Endothelial cell of umbilical vein (primary cell): ENCODE results near the gene AKAP11. TPM values are rescaled to one million over a fixed set of nuclear protein-coding genes. Genes with fewer than 3 reads are reported as not detected.

ENCODE experiments used
- BruUV-seq: library from RNA; stranded (reverse); fragments of 400-500 nt; replicated peaks from 2 replicates; lab custom pipeline; 2021; lab: Mats Ljungman, UMichigan
- CTCF ChIA-PET: fragments of 300-600, 350-600 bp; sonication (Branson Sonifier 250); formaldehyde crosslinking; loops from one replicate; lab custom pipeline; 2021; ENCODE audit warnings: antibody characterized with exemption, inconsistent platforms; lab: Charles Lee
- POLR2A ChIA-PET: fragments of 300-600, 350-600 bp; sonication (Branson Sonifier 250); formaldehyde crosslinking; loops from one replicate; lab custom pipeline; 2021; ENCODE audit warnings: antibody characterized with exemption, inconsistent platforms; lab: Charles Lee
- DNase-seq: peaks from one replicate; pipeline ENCODE4 v3.0.0-alpha.2; 2011; ENCODE audit warnings: low read depth, low spot score
- FAIRE-seq: peaks from 2 replicates; lab custom pipeline; 2011; peaks lifted over from hg19 to GRCh38; lab: Jason Lieb, UNC
- H2AFZ ChIP-seq: 2 replicates; pipeline ENCODE4 v1.6.0; 2012; ENCODE audit warnings: low read depth, low read length, control low read depth, inconsistent platforms
- H3K27ac ChIP-seq: 2 replicates; pipeline ENCODE4 v1.5.1; 2011; ENCODE audit warnings: low read depth, mild to moderate bottlenecking, control low read depth, low read length, moderate library complexity; ENCODE audit not compliant: insufficient read depth
- H3K27me3 ChIP-seq, 2 experiments: 2 replicates each; pipeline versions ENCODE4 v1.6.0 to v1.6.1; 2011; ENCODE audit warnings: low read length in 2 of 2, mixed read lengths in 1 of 2; ENCODE audit not compliant: control insufficient read depth in 2 of 2, insufficient read depth in 2 of 2
- H3K36me3 ChIP-seq, 2 experiments: 2 replicates in 1 of 2; 3 replicates in 1 of 2; pipeline ENCODE4 v1.5.1; 2011; ENCODE audit warnings: low read length in 2 of 2, mild to moderate bottlenecking in 1 of 2, moderate library complexity in 1 of 2; ENCODE audit not compliant: control insufficient read depth in 2 of 2, insufficient read depth in 2 of 2; ENCODE audit errors: extremely low read depth in 1 of 2
- H3K4me1 ChIP-seq: 3 replicates; pipeline ENCODE4 v1.5.1; 2011; ENCODE audit warnings: mild to moderate bottlenecking, low read length; ENCODE audit not compliant: control insufficient read depth, insufficient read depth; ENCODE audit errors: extremely low read depth
- H3K4me2 ChIP-seq: 2 replicates; pipeline ENCODE4 v1.6.1; 2011; ENCODE audit warnings: low read length, control low read depth, mixed read lengths; ENCODE audit not compliant: insufficient read depth
- H3K4me3 ChIP-seq, 3 experiments: fragments of 200-600 bp in 1 of 3; sonication (generic), shearing (Covaris generic) in 1 of 3; replicated peaks in 1 of 3; 2 replicates each; pipeline ENCODE4 v1.5.1; 2011 to 2016; ENCODE audit warnings: control low read depth in 3 of 3, low read length in 3 of 3, mild to moderate bottlenecking in 2 of 3, inconsistent platforms in 1 of 3, low read depth in 1 of 3, moderate library complexity in 1 of 3; ENCODE audit not compliant: insufficient read depth in 1 of 3
- H3K79me2 ChIP-seq: 2 replicates; pipeline ENCODE4 v1.6.0; 2012; ENCODE audit warnings: low read length, inconsistent platforms; ENCODE audit not compliant: control insufficient read depth, insufficient read depth
- H3K9ac ChIP-seq: replicated peaks from 2 replicates; pipeline ENCODE3; 2011; ENCODE audit warnings: low read length, control low read depth; ENCODE audit not compliant: insufficient read depth; ENCODE audit errors: extremely low read depth
- H3K9me1 ChIP-seq: replicated peaks from 3 replicates; pipeline ENCODE4 v1.6.0; 2011; ENCODE audit warnings: mild to moderate bottlenecking, low read length; ENCODE audit not compliant: control insufficient read depth, insufficient read depth; ENCODE audit errors: extremely low read depth
- H3K9me3 ChIP-seq: replicated peaks from 2 replicates; pipeline ENCODE4 v1.5.1; 2012; ENCODE audit warnings: low read length, inconsistent platforms; ENCODE audit not compliant: control insufficient read depth, insufficient read depth
- H4K20me1 ChIP-seq: replicated peaks from 2 replicates; pipeline ENCODE3; 2011; ENCODE audit warnings: mild to moderate bottlenecking, low read length; ENCODE audit not compliant: control insufficient read depth, insufficient read depth; ENCODE audit errors: extremely low read depth
- EZH2 ChIP-seq: IDR thresholded peaks from 2 replicates; pipeline ENCODE4 v1.6.1; 2012; ENCODE audit warnings: borderline replicate concordance, low read depth, mild to moderate bottlenecking, moderate library complexity, low read length, inconsistent platforms; ENCODE audit not compliant: severe bottlenecking
- FOS ChIP-seq: IDR thresholded peaks from 2 replicates; pipeline ENCODE4 v1.6.1; 2011; ENCODE audit warnings: mild to moderate bottlenecking, low read length, moderate library complexity, borderline replicate concordance; ENCODE audit not compliant: insufficient read depth
- GATA2 ChIP-seq: IDR thresholded peaks from 2 replicates; pipeline ENCODE4 v1.7.0; 2011; ENCODE audit warnings: low read depth, mild to moderate bottlenecking, moderate library complexity, mixed read lengths, low read length; ENCODE audit not compliant: insufficient read length, insufficient read depth
- JUN ChIP-seq: IDR thresholded peaks from 2 replicates; pipeline ENCODE4 v1.6.1; 2011; ENCODE audit warnings: borderline replicate concordance, low read depth; ENCODE audit not compliant: insufficient read length, insufficient read depth
- MYC ChIP-seq: IDR thresholded peaks from one replicate; pipeline ENCODE4 v1.6.1; 2011; ENCODE audit warnings: mild to moderate bottlenecking, low read depth, low read length
- POLR2A ChIP-seq: IDR thresholded peaks from 2 replicates; pipeline ENCODE4 v1.6.1; 2012; ENCODE audit warnings: low read depth, mild to moderate bottlenecking, control low read depth, low read length
- POLR2AphosphoS5 ChIP-seq: IDR thresholded peaks from 2 replicates; pipeline ENCODE4 v1.6.1; 2012; ENCODE audit warnings: low read depth, mild to moderate bottlenecking, control low read depth, low read length, moderate library complexity; ENCODE audit not compliant: insufficient read depth
- dilution Hi-C: fragments of 300-500 bp; cut with MboI; formaldehyde crosslinking; loops from one replicate; pipeline ENCODE4 v1.15.0; 2019; ENCODE audit warnings: low sequenced_read_pairs; ENCODE audit not compliant: extremely low pct_ligation_motif_present
- intact Hi-C: fragments of 100-400 bp; cut with micrococcal nuclease; formaldehyde crosslinking; loops from one replicate; pipeline ENCODE4 v1.10.0; 2022
- polyA plus RNA-seq, 4 experiments: library from polyadenylated mRNA; depleted of rRNA in 3 of 4; stranded (reverse) in 3 of 4; unstranded in 1 of 4; fragments of >200 nt; gene quantifications; 2 replicates each; pipeline versions ENCODE4 v1.2.1 to v1.2.3, GENCODE V29; 2011 to 2012; ENCODE audit warnings: missing spikeins in 1 of 4
- total RNA-seq: library from RNA; stranded (reverse); gene quantifications from 2 replicates; pipeline ENCODE4 v1.2.3, GENCODE V29; 2021
- TF ChIP-seq, protein P1 (sequence below), 2 donors: IDR thresholded peaks; 1 replicate in 1 of 2; 2 replicates in 1 of 2; pipeline ENCODE4 v1.5.1; 2011; ENCODE audit warnings: low read length in 2 of 2, mild to moderate bottlenecking in 2 of 2, moderate library complexity in 2 of 2, control low read depth in 1 of 2, inconsistent platforms in 1 of 2, low read depth in 1 of 2; ENCODE audit not compliant: insufficient read depth in 1 of 2; ENCODE audit errors: extremely low read depth in 1 of 2
- TF ChIP-seq, protein P2 (sequence below): IDR thresholded peaks from 2 replicates; pipeline ENCODE4 v1.6.1; 2011; ENCODE audit not compliant: insufficient read depth, insufficient read length

The AKAP11 gene
- total and polyA plus RNA-seq, 2 donors (not counting 3 experiments of a cell fraction or from before 2014, with no cell fraction given) = 4.9 to 20.2 TPM

DNA sequence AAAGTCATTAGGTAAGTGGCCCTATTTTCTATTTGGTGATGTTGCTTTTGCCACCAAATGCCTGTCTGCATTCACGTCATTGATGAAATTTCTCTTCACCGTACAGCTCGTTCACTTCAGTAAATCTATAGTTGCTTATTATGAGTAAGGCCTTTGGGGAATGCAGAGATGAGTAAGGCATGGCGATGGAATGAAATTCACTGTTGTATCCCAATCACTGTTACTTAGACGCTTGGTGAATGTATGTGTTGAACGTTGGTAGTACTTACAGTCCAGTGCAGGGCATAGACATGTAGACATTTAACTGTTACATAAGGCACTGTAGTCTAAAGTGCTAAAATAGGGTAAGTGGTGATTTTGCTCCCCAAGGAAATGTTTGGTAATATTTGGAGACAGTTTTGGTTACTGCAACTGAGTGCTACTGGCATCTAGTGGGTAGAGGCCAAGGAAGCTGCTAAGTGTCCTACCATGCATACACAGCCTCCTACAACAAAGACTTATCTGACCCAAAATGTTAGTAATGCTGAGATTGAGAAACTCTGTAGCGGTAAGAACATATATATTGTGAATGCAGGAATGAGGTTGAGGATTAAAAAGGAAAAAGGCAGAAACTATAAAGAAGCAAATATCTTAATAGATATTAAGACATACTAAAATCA is 5.8 kb downstream of the AKAP11 start:
- TF ChIP-seq POLR2AphosphoS5 (no peak), POLR2A (no peak), MYC (no peak), GATA2 (no peak), FOS (no peak), JUN (no peak), EZH2 (no peak)
- TF ChIP-seq, protein P1, sequence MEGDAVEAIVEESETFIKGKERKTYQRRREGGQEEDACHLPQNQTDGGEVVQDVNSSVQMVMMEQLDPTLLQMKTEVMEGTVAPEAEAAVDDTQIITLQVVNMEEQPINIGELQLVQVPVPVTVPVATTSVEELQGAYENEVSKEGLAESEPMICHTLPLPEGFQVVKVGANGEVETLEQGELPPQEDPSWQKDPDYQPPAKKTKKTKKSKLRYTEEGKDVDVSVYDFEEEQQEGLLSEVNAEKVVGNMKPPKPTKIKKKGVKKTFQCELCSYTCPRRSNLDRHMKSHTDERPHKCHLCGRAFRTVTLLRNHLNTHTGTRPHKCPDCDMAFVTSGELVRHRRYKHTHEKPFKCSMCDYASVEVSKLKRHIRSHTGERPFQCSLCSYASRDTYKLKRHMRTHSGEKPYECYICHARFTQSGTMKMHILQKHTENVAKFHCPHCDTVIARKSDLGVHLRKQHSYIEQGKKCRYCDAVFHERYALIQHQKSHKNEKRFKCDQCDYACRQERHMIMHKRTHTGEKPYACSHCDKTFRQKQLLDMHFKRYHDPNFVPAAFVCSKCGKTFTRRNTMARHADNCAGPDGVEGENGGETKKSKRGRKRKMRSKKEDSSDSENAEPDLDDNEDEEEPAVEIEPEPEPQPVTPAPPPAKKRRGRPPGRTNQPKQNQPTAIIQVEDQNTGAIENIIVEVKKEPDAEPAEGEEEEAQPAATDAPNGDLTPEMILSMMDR (IDR thresholded peaks at IDR 0.05; ENCODE audit: extremely low read depth in 1 of 2, insufficient read depth in 1 of 2, low read depth in 1 of 2, low read length in 2 of 2) = no peak
- TF ChIP-seq, protein P2, sequence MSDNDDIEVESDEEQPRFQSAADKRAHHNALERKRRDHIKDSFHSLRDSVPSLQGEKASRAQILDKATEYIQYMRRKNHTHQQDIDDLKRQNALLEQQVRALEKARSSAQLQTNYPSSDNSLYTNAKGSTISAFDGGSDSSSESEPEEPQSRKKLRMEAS = no peak
- Histone ChIP-seq H3K27me3 (no peaks in the 10 kb centered on the region), H3K4me1 (peaks cover 15% of the 10 kb centered on the region), H3K36me3 (no peaks in the 10 kb centered on the region), H3K9me3 (no peaks in the 10 kb centered on the region), H4K20me1 (no peaks in the 10 kb centered on the region), H3K4me2 (no peak overlapping the region), H3K27ac (no peak overlapping the region), H3K4me3 (no peak overlapping the region), H2AFZ (no peak overlapping the region), H3K9ac (no peak overlapping the region), H3K79me2 (peaks cover 69% of the 10 kb centered on the region), H3K9me1 (no peaks in the 10 kb centered on the region)
- dilution Hi-C loops = no loop called here
- DNase-seq (no peak), FAIRE-seq (no peak)
- intact Hi-C loops = no loop called here
- no TSS peak for BruUV-seq
- POLR2A ChIA-PET = no interaction called here
- CTCF ChIA-PET = no interaction called here
